Osteocyte (in vitro differentiated cells): ENCODE results near the gene LRRC59. TPM values are rescaled to one million over a fixed set of nuclear protein-coding genes. Genes with fewer than 3 reads are reported as not detected.

ENCODE experiments used
- DNase-seq: peaks from one replicate; pipeline ENCODE4 v3.0.0; 2021; ENCODE audit warnings: mixed read lengths; ENCODE audit not compliant: unreplicated experiment; ENCODE audit errors: extremely low spot score
- H3K27ac Mint-ChIP-seq: one replicate; pipeline ENCODE4 v1.8.0; 2021; ENCODE audit warnings: mild to moderate bottlenecking, mixed read lengths; ENCODE audit not compliant: unreplicated experiment
- H3K27me3 Mint-ChIP-seq: one replicate; pipeline ENCODE4 v1.8.0; 2021; ENCODE audit warnings: mixed read lengths; ENCODE audit not compliant: unreplicated experiment
- H3K36me3 Mint-ChIP-seq: one replicate; pipeline ENCODE4 v1.8.0; 2021; ENCODE audit warnings: mixed read lengths; ENCODE audit not compliant: unreplicated experiment
- H3K4me1 Mint-ChIP-seq: one replicate; pipeline ENCODE4 v1.8.0; 2021; ENCODE audit warnings: mixed read lengths; ENCODE audit not compliant: unreplicated experiment
- H3K4me3 Mint-ChIP-seq: one replicate; pipeline ENCODE4 v1.8.0; 2021; ENCODE audit warnings: mild to moderate bottlenecking, moderate library complexity, mixed read lengths; ENCODE audit not compliant: unreplicated experiment
- H3K9me3 Mint-ChIP-seq: one replicate; pipeline ENCODE4 v1.8.0; 2021; ENCODE audit warnings: mixed read lengths; ENCODE audit not compliant: unreplicated experiment
- total RNA-seq: library from RNA; stranded (reverse); gene quantifications from 2 replicates; pipeline ENCODE4 v1.2.1, GENCODE V29; 2021
- TF ChIP-seq, protein P1 (sequence below): fragments of 200-600 bp; sonication (generic); IDR thresholded peaks from 2 replicates; pipeline ENCODE4 v1.5.0; 2021; ENCODE audit warnings: antibody characterized with exemption, mild to moderate bottlenecking, moderate library complexity

The LRRC59 gene
- total RNA-seq, 1 donor from 2014 or later = 87.2 TPM

DNA sequence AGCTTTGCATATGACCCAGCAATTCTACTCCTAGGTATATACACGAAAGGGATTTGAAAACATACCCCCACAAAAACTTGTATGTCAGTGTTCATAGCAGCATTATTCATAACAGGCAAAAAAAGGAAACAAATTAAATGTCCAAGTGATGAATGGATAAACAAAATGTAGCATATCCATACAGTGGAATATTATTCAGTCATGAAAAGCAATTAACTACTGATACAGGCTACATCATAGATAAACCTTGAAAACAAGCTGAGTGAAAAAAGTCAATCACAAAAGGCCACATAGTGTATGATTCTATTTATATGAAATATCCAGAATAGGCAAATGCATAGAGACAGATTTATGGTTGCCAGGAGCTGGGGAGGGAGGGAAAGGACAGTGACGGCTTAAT, 23.6 kb downstream of the LRRC59 start:
- Mint-ChIP-seq H3K36me3 (peaks cover 10% of the 10 kb centered on the region), H3K4me3 (peak overlapping the region; percentile 99), H3K27ac (no peak overlapping the region), H3K9me3 (no peaks in the 10 kb centered on the region), H3K27me3 (no peaks in the 10 kb centered on the region), H3K4me1 (peaks cover 24% of the 10 kb centered on the region)
- no peak for DNase-seq
- TF ChIP-seq, protein P1, sequence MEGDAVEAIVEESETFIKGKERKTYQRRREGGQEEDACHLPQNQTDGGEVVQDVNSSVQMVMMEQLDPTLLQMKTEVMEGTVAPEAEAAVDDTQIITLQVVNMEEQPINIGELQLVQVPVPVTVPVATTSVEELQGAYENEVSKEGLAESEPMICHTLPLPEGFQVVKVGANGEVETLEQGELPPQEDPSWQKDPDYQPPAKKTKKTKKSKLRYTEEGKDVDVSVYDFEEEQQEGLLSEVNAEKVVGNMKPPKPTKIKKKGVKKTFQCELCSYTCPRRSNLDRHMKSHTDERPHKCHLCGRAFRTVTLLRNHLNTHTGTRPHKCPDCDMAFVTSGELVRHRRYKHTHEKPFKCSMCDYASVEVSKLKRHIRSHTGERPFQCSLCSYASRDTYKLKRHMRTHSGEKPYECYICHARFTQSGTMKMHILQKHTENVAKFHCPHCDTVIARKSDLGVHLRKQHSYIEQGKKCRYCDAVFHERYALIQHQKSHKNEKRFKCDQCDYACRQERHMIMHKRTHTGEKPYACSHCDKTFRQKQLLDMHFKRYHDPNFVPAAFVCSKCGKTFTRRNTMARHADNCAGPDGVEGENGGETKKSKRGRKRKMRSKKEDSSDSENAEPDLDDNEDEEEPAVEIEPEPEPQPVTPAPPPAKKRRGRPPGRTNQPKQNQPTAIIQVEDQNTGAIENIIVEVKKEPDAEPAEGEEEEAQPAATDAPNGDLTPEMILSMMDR = no peak

DNA sequence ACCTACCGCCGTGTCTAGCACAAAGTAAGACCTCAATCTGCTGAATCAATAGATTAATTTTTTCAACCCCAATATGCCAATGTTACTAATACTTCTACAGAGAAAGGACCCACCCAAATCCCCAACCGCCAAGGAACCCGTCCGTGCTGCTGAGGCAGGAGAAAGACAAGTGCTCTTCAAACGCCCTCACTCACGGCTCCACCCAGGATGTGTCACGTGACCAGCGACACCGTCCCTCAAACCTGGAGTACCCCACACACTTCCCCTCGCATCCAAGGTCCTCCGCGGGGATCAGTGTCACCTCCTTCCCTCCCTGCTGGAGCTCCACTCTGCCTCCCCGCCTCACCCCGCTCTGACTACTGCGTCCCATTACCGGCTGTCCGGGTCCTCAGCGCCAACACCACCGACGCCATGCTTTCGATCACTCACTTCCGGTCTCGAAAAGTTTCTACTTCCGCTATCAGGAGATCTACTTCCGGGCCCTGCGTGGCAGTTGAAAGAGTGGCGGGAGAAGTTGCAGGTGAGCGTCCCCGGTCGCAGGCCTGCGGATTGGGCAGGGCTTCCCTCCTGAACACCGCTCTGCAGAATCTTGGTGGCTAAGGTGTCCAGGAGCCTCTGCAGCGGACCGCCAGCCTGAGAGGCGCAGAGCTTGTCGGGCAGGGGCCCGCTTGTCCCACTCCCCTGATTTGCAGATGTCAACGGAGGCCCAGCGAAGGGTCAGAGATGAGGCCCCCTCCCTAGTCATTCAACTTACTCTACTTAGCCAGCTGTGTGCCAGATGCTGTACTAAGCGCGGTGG, 24.4 kb downstream of the LRRC59 start, which contains the start of the genes EME1 and MRPL27:
TSS of gene EME1 (plus strand) at position 472 of the 799 bp plus-strand sequence. CDS start 1,980 bp downstream, outside the sequence.
TSS of gene MRPL27 (minus strand) at position 427 of the 799 bp plus-strand sequence. CDS start at position 413, 14 bp downstream.
- peak; percentile 91 for DNase-seq
- TF ChIP-seq, protein P1 = no peak
- Mint-ChIP-seq H3K36me3 (peaks cover 17% of the 10 kb centered on the region), H3K9me3 (no peaks in the 10 kb centered on the region), H3K4me1 (peaks cover 24% of the 10 kb centered on the region), H3K4me3 (peak within 1 kb of the TSS; percentile 99), H3K27me3 (no peaks in the 10 kb centered on the region), H3K27ac (peak within 1 kb of the TSS; percentile 99)

DNA sequence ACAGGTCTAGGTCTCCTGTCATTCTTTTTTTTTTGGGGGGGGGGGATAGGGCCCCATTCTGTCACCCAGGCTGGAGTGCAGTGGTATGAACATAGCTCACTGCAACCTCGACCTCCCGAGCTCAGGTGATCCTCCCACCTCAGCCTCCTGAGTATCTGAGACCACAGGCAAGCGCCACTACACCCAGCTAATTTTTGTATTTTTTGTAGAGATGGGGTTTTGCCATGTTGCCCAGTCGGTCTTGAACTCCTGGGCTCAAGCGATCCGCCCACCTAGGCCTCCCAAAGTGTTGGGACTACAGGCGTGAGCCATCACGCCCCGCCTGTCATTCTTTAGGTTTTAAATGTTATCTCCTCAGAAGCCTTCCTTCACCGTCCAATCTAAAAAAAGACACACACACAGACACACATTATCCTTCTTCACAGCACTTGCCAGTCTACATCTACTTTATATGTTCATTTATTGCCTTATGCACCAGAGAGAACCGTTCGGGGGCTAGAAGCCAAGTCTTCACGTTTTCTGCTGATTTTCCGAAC, 25.0 kb downstream of the LRRC59 start:
- peaks cover 24% of the 10 kb centered on the region for H3K4me1 Mint-ChIP-seq
- H3K27me3 Mint-ChIP-seq = no peaks in the 10 kb centered on the region
- H3K4me3 Mint-ChIP-seq = peak overlapping the region; percentile 99
- H3K27ac Mint-ChIP-seq = peak overlapping the region; percentile 99
- peaks cover 22% of the 10 kb centered on the region for H3K36me3 Mint-ChIP-seq
- TF ChIP-seq, protein P1 = no peak
- DNase-seq = no peak
- H3K9me3 Mint-ChIP-seq = no peaks in the 10 kb centered on the region

DNA sequence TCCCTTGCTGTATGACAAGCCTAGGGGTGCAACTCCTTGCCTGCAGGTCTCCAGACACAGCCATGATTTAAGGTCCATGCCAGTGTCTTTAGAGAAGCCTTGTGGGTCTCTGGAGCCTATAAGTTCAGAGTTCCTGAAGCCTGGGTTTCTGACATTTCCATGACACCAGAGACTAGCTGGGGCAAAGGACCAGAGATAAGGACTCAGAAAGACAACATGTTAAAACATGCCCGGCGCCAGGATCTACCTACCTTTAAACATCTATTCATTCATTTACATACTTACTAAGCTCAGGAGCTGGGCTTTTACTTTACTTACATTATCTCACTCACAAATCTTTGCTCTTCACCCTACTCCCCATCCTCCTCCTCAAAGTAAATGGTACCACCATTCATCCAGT, 25.8 kb downstream of the LRRC59 start:
- Mint-ChIP-seq H3K9me3 (no peaks in the 10 kb centered on the region), H3K4me1 (peaks cover 24% of the 10 kb centered on the region)

More for the DNA sequence above, 25.8 kb downstream of the LRRC59 start:
- Mint-ChIP-seq H3K36me3 (peaks cover 22% of the 10 kb centered on the region), H3K4me3 (peak overlapping the region; percentile 99), H3K27ac (peak overlapping the region; percentile 33), H3K27me3 (no peaks in the 10 kb centered on the region)
- TF ChIP-seq, protein P1 = no peak
- DNase-seq = no peak
